SK-N-SH (cell line): ENCODE data around the gene KRTAP5-11. TPM values are rescaled to one million over a fixed set of nuclear protein-coding genes. Genes with fewer than 3 reads are reported as not detected.

Source experiments
- CTCF ChIA-PET: fragments of 300-600, 350-600 bp; formaldehyde crosslinking; extraction: SDS; loops from one replicate; lab custom pipeline; 2021; lab: Yijun Ruan, JAX
- POLR2A ChIA-PET: fragments of 350-600 bp; sonication (Branson Sonifier 250); formaldehyde crosslinking; extraction: SDS; loops from one replicate; lab custom pipeline; 2020; ENCODE audit warnings: antibody characterized with exemption, inconsistent platforms; lab: Yijun Ruan, JAX
- DNase-seq: peaks from one replicate; pipeline ENCODE4 v3.0.0; 2012
- H2AFZ ChIP-seq: fragments of 200-600 bp; sonication (generic); 2 replicates; pipeline ENCODE4 v1.8.1; 2016; ENCODE audit warnings: antibody characterized with exemption, mild to moderate bottlenecking, low read depth
- H3F3A ChIP-seq: fragments of 200-600 bp; sonication (generic); replicated peaks from 2 replicates; pipeline ENCODE3; 2016; ENCODE audit warnings: antibody characterized with exemption, mild to moderate bottlenecking; ENCODE audit not compliant: insufficient read depth
- H3K27ac ChIP-seq, 2 experiments: fragments of 200-500 bp in 1 of 2; fragments of 200-600 bp in 1 of 2; sonication (Bioruptor generic) in 1 of 2; sonication (generic), shearing (Covaris generic) in 1 of 2; 2 replicates each; pipeline versions ENCODE4 v1.5.1 to v1.6.1; 2014 to 2016; ENCODE audit warnings: low read depth in 2 of 2, inconsistent platforms in 1 of 2, low read length in 1 of 2, mild to moderate bottlenecking in 1 of 2, mixed read lengths in 1 of 2
- H3K27me3 ChIP-seq: fragments of 200-600 bp; sonication (generic), shearing (Covaris generic); 2 replicates; pipeline ENCODE4 v1.6.1; 2016; ENCODE audit warnings: mixed run types; ENCODE audit not compliant: insufficient read depth
- H3K36me3 ChIP-seq, 2 experiments: fragments of 200-500 bp in 1 of 2; fragments of 200-600 bp in 1 of 2; sonication (Bioruptor generic) in 1 of 2; sonication (generic) in 1 of 2; replicated peaks in 1 of 2; 2 replicates each; pipeline versions ENCODE3 to v1.5.1; 2014 to 2016; ENCODE audit warnings: low read length in 1 of 2, mild to moderate bottlenecking in 1 of 2; ENCODE audit not compliant: insufficient read depth in 2 of 2, control insufficient read depth in 1 of 2
- H3K4me1 ChIP-seq, 2 experiments: fragments of 200-500 bp in 1 of 2; fragments of 200-600 bp in 1 of 2; sonication (Bioruptor generic) in 1 of 2; sonication (generic), shearing (Covaris generic) in 1 of 2; 2 replicates each; pipeline versions ENCODE4 v1.5.1 to v1.6.1; 2014 to 2016; ENCODE audit warnings: low read depth in 1 of 2, low read length in 1 of 2, mixed run types in 1 of 2; ENCODE audit not compliant: insufficient read depth in 2 of 2, control insufficient read depth in 1 of 2
- H3K4me2 ChIP-seq: fragments of 200-600 bp; sonication (generic), shearing (Covaris generic); 2 replicates; pipeline ENCODE4 v1.6.1; 2017; ENCODE audit warnings: mixed run types
- H3K4me3 ChIP-seq, 2 experiments: fragments of 200-500 bp in 1 of 2; fragments of 200-600 bp in 1 of 2; sonication (Bioruptor generic) in 1 of 2; sonication (generic), shearing (Covaris generic) in 1 of 2; 2 replicates each; pipeline versions ENCODE4 v1.5.1 to v1.8.1; 2014 to 2016; ENCODE audit warnings: low read depth in 2 of 2, inconsistent platforms in 1 of 2, low read length in 1 of 2, mild to moderate bottlenecking in 1 of 2, mixed read lengths in 1 of 2, moderate library complexity in 1 of 2
- H3K79me2 ChIP-seq: fragments of 200-600 bp; sonication (generic); 2 replicates; pipeline ENCODE4 v1.8.1; 2017; ENCODE audit warnings: mild to moderate bottlenecking; ENCODE audit not compliant: insufficient read depth
- H3K9ac ChIP-seq: fragments of 200-600 bp; sonication (generic); 2 replicates; pipeline ENCODE4 v1.6.1; 2017; ENCODE audit warnings: mixed run types
- H3K9me2 ChIP-seq: fragments of 200-600 bp; sonication (generic); 2 replicates; pipeline ENCODE4 v1.6.1; 2017; ENCODE audit warnings: mixed run types
- H3K9me3 ChIP-seq: fragments of 200-600 bp; sonication (generic); 2 replicates; pipeline ENCODE4 v1.6.1; 2017; ENCODE audit warnings: mixed run types, mild to moderate bottlenecking, moderate library complexity
- H4K20me1 ChIP-seq: fragments of 200-600 bp; sonication (generic); 2 replicates; pipeline ENCODE4 v1.6.1; 2017; ENCODE audit warnings: mild to moderate bottlenecking, mixed run types; ENCODE audit not compliant: insufficient read depth
- CHD2 ChIP-seq: fragments of 150-350 bp; IDR thresholded peaks from 2 replicates; pipeline ENCODE4 v1.6.1; 2018; ENCODE audit warnings: low read length; ENCODE audit not compliant: partially characterized antibody
- FOXM1 ChIP-seq: IDR thresholded peaks from 2 replicates; pipeline ENCODE4 v1.4.0; 2012; ENCODE audit warnings: low read depth, mild to moderate bottlenecking
- JUND ChIP-seq: IDR thresholded peaks from 2 replicates; pipeline ENCODE4 v1.4.0; 2012
- MEF2A ChIP-seq: IDR thresholded peaks from 2 replicates; pipeline ENCODE4 v1.4.0; 2012; ENCODE audit warnings: low read depth, borderline replicate concordance
- POLR2AphosphoS5 ChIP-seq: IDR thresholded peaks from 2 replicates; pipeline ENCODE4 v1.6.1; 2012; ENCODE audit warnings: low read depth, low read length
- RAD21 ChIP-seq: IDR thresholded peaks from 2 replicates; pipeline ENCODE4 v1.6.1; 2012; ENCODE audit warnings: mild to moderate bottlenecking, low read length
- RCOR1 ChIP-seq: fragments of 150-350 bp; IDR thresholded peaks from 2 replicates; pipeline ENCODE4 v1.6.1; 2017; ENCODE audit warnings: antibody characterized with exemption, low read length
- RXRA ChIP-seq: IDR thresholded peaks from 2 replicates; pipeline ENCODE4 v1.4.0; 2012; ENCODE audit warnings: low read depth, mild to moderate bottlenecking, borderline replicate concordance
- SIN3A ChIP-seq: IDR thresholded peaks from 2 replicates; pipeline ENCODE4 v1.6.1; 2012; ENCODE audit warnings: low read depth, mild to moderate bottlenecking, low read length, moderate library complexity, borderline replicate concordance
- SMC3 ChIP-seq: IDR thresholded peaks from 2 replicates; pipeline ENCODE4 v1.6.1; 2012; ENCODE audit warnings: low read depth, low read length, improper control_type of control experiment
- TEAD4 ChIP-seq: IDR thresholded peaks from 2 replicates; pipeline ENCODE4 v1.4.0; 2012; ENCODE audit warnings: mild to moderate bottlenecking, borderline replicate concordance; ENCODE audit not compliant: insufficient read depth
- YY1 ChIP-seq: IDR thresholded peaks from 2 replicates; pipeline ENCODE4 v1.4.0; 2012; ENCODE audit warnings: low read depth, mild to moderate bottlenecking
- WGBS: methylation state at CpG from one replicate; pipeline ENCODE4 v1.1.6; 2017; ENCODE audit warnings: low lambda C conversion rate; 5-methylcytosine and 5-hydroxymethylcytosine counted together
- polyA plus RNA-seq, 3 experiments: library from polyadenylated mRNA; depleted of rRNA; stranded (reverse); fragments of >200 nt; gene quantifications; 2 replicates each; pipeline ENCODE4 v1.2.3, GENCODE V29; 2012
- TF ChIP-seq, protein P1 (sequence below): IDR thresholded peaks from 2 replicates; pipeline ENCODE4 v1.4.0; 2012; ENCODE audit warnings: low read depth
- TF ChIP-seq, protein P2 (sequence below): fragments of 200-600 bp; sonication (generic); IDR thresholded peaks from 2 replicates; pipeline ENCODE4 v1.6.1; 2017; ENCODE audit warnings: antibody characterized with exemption, mild to moderate bottlenecking, moderate library complexity
- TF ChIP-seq, protein P3 (sequence below): IDR thresholded peaks from 2 replicates; pipeline ENCODE4; 2012
- TF ChIP-seq, protein P4 (sequence below): fragments of 150-350 bp; IDR thresholded peaks from 2 replicates; pipeline ENCODE4 v1.6.1; 2017; ENCODE audit warnings: antibody characterized with exemption, low read length, low read depth, borderline replicate concordance

Gene KRTAP5-11
- polyA plus RNA-seq, 1 of the 3 experiments (the other 2 are of a cell fraction) = not detected

DNA sequence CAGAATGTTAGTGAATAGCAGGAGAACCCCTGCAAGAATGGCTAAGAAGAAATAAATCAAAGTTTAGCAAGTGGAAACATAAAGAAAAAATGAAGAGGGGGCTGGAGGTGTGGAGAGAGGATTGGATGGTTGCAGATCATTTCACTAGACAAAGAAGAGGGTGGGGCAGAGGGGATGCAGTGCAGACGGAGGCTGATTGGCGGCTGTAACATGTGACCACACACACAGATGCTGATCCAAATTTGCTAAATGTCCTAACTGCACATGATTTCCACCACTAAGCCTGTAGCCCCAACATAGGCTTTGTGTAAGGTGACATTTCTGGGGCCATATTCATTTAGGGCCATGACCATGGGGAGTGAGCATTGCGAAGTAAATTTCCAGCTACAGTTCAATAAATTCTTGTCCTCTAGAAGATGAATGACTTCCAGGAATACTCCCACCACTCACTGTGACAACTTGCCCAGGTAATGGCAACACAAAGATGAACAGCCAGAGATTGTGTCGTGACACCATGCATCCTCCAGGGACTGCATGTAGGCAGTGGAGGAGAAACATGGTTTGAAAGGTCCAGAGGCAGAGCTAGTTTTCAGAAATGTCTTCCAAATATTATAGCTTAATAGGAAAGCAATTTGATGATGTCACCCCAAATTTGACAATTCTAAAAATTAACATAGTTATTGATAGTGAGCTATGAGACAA, 6.8 kb downstream of the KRTAP5-11 start:
- Histone ChIP-seq H3K4me1 (peaks cover 0 to 5% of the 10 kb centered on the region in 2 experiments; a peak in 1 of 4 replicates), H3K4me2 (no peak overlapping the region), H3K9ac (no peak overlapping the region), H4K20me1 (no peaks in the 10 kb centered on the region), H3K36me3 (no peaks in the 10 kb centered on the region), H3K79me2 (no peaks in the 10 kb centered on the region), H3K9me3 (no peaks in the 10 kb centered on the region), H2AFZ (no peak overlapping the region), H3K4me3 (no peak overlapping the region), H3K9me2 (no peaks in the 10 kb centered on the region), H3K27ac (no peak overlapping the region), H3F3A (no peaks in the 10 kb centered on the region), H3K27me3 (no peaks in the 10 kb centered on the region)
- TF ChIP-seq, protein P1, sequence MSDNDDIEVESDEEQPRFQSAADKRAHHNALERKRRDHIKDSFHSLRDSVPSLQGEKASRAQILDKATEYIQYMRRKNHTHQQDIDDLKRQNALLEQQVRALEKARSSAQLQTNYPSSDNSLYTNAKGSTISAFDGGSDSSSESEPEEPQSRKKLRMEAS = no peak
- TF ChIP-seq TEAD4 (no peak), MEF2A (no peak), SIN3A (no peak), JUND (no peak), RCOR1 (no peak), YY1 (no peak), RAD21 (no peak), FOXM1 (no peak), CHD2 (no peak), SMC3 (no peak), RXRA (no peak), POLR2AphosphoS5 (no peak)
- TF ChIP-seq, protein P2, sequence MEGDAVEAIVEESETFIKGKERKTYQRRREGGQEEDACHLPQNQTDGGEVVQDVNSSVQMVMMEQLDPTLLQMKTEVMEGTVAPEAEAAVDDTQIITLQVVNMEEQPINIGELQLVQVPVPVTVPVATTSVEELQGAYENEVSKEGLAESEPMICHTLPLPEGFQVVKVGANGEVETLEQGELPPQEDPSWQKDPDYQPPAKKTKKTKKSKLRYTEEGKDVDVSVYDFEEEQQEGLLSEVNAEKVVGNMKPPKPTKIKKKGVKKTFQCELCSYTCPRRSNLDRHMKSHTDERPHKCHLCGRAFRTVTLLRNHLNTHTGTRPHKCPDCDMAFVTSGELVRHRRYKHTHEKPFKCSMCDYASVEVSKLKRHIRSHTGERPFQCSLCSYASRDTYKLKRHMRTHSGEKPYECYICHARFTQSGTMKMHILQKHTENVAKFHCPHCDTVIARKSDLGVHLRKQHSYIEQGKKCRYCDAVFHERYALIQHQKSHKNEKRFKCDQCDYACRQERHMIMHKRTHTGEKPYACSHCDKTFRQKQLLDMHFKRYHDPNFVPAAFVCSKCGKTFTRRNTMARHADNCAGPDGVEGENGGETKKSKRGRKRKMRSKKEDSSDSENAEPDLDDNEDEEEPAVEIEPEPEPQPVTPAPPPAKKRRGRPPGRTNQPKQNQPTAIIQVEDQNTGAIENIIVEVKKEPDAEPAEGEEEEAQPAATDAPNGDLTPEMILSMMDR = no peak
- TF ChIP-seq, protein P3, sequence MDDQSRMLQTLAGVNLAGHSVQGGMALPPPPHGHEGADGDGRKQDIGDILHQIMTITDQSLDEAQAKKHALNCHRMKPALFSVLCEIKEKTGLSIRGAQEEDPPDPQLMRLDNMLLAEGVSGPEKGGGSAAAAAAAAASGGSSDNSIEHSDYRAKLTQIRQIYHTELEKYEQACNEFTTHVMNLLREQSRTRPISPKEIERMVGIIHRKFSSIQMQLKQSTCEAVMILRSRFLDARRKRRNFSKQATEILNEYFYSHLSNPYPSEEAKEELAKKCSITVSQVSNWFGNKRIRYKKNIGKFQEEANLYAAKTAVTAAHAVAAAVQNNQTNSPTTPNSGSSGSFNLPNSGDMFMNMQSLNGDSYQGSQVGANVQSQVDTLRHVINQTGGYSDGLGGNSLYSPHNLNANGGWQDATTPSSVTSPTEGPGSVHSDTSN = no peak
- TF ChIP-seq, protein P4, sequence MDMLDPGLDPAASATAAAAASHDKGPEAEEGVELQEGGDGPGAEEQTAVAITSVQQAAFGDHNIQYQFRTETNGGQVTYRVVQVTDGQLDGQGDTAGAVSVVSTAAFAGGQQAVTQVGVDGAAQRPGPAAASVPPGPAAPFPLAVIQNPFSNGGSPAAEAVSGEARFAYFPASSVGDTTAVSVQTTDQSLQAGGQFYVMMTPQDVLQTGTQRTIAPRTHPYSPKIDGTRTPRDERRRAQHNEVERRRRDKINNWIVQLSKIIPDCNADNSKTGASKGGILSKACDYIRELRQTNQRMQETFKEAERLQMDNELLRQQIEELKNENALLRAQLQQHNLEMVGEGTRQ = no peak
- ChIA-PET CTCF (interaction anchor here (0.9 to 3.4 kb wide), 2 partner anchors 12 to 47 kb away, joined by 3 to 13 read pairs; no protein-coding TSS in a partner anchor), POLR2A (no interaction called here)
- 34% methylated on average over 4 of the region's 4 CpGs for WGBS
- no peak for DNase-seq
